Panc1 (cell line): Measurements from ENCODE around the gene ADK. TPM values are rescaled to one million over a fixed set of nuclear protein-coding genes. Genes with fewer than 3 reads are reported as not detected.

Experiments used
- ATAC-seq: fragments of 200-7000 bp; cut with Tn5 transposase; 2 replicates; pipeline ENCODE4 v1.9.1; 2020; ENCODE audit warnings: mild to moderate bottlenecking, moderate library complexity
- BruUV-seq: library from RNA; stranded (reverse); fragments of 400-500 nt; replicated peaks from 2 replicates; lab custom pipeline; 2021; lab: Mats Ljungman, UMichigan
- CTCF ChIA-PET: fragments of 300-600 bp; sonication (Branson Sonifier 250); formaldehyde crosslinking; loops from one replicate; lab custom pipeline; 2022; ENCODE audit warnings: antibody characterized with exemption; lab: Charles Lee
- POLR2A ChIA-PET: fragments of 300-600 bp; sonication (Branson Sonifier 250); formaldehyde crosslinking; loops from one replicate; lab custom pipeline; 2022; ENCODE audit warnings: antibody characterized with exemption; lab: Charles Lee
- DNase-seq: peaks from one replicate; pipeline ENCODE4 v3.0.0-alpha.2; 2010; ENCODE audit warnings: low read depth, low spot score
- H3K27ac ChIP-seq: 2 replicates; pipeline ENCODE4 v1.5.1; 2011; ENCODE audit warnings: mild to moderate bottlenecking, low read length, inconsistent platforms
- H3K27me3 ChIP-seq: fragments of 200-500 bp; sonication (Bioruptor generic); 2 replicates; pipeline ENCODE4 v1.6.0; 2014; ENCODE audit warnings: low read length, inconsistent platforms; ENCODE audit not compliant: control insufficient read depth, insufficient read depth
- H3K36me3 ChIP-seq: fragments of 200-500 bp; sonication (Bioruptor generic); 2 replicates; pipeline ENCODE4 v1.5.1; 2014; ENCODE audit warnings: inconsistent platforms, mild to moderate bottlenecking, low read length, moderate library complexity; ENCODE audit not compliant: control insufficient read depth, insufficient read depth
- H3K4me1 ChIP-seq: 2 replicates; pipeline ENCODE4 v1.5.1; 2011; ENCODE audit warnings: inconsistent platforms, mild to moderate bottlenecking, low read length, moderate library complexity; ENCODE audit not compliant: control insufficient read depth, insufficient read depth
- H3K4me3 ChIP-seq, 2 experiments: 2 replicates each; pipeline ENCODE4 v1.5.1; 2011 to 2012; ENCODE audit warnings: low read depth in 2 of 2, low read length in 2 of 2, mild to moderate bottlenecking in 2 of 2, inconsistent platforms in 1 of 2, moderate library complexity in 1 of 2
- H3K9me3 ChIP-seq: fragments of 200-500 bp; sonication (Bioruptor generic); 2 replicates; pipeline ENCODE4 v1.5.1; 2014; ENCODE audit warnings: low read depth, mild to moderate bottlenecking, inconsistent platforms, low read length, moderate library complexity; ENCODE audit not compliant: control insufficient read depth, insufficient read depth
- POLR2AphosphoS5 ChIP-seq: IDR thresholded peaks from 2 replicates; pipeline ENCODE4 v1.6.1; 2012; ENCODE audit warnings: mild to moderate bottlenecking, low read depth, low read length, moderate library complexity
- SIN3A ChIP-seq: IDR thresholded peaks from 2 replicates; pipeline ENCODE4 v1.6.1; 2012; ENCODE audit warnings: low read depth, mild to moderate bottlenecking, low read length, moderate library complexity, borderline replicate concordance; ENCODE audit not compliant: insufficient read depth
- TCF7L2 ChIP-seq: IDR thresholded peaks from 2 replicates; pipeline ENCODE4 v1.6.1; 2011; ENCODE audit warnings: mild to moderate bottlenecking, low read depth, low read length, inconsistent platforms
- in situ Hi-C: cut with HindIII; loops from 2 replicates; pipeline ENCODE4 v1.10.0; 2016; ENCODE audit warnings: low sequenced_read_pairs, low pct_unique_long_range_greater_than_20kb
- intact Hi-C: fragments of 100-400 bp; cut with micrococcal nuclease; formaldehyde crosslinking; loops from one replicate; pipeline ENCODE4 v1.10.0; 2022; ENCODE audit not compliant: unreplicated experiment
- total RNA-seq: library from RNA; stranded (reverse); gene quantifications from one replicate; pipeline ENCODE4 v1.2.1, GENCODE V29; 2021; ENCODE audit not compliant: unreplicated experiment
- TF ChIP-seq, protein P1 (sequence below): fragments of 450-650 bp; IDR thresholded peaks from 2 replicates; pipeline ENCODE4 v1.5.1; 2017; ENCODE audit warnings: mild to moderate bottlenecking
- TF ChIP-seq, protein P2 (sequence below), 2 experiments: IDR thresholded peaks; 2 replicates each; pipeline ENCODE4 v1.6.1; 2011 to 2012; ENCODE audit warnings: low read depth in 2 of 2, control low read depth in 1 of 2, low read length in 1 of 2, mild to moderate bottlenecking in 1 of 2, moderate library complexity in 1 of 2; ENCODE audit not compliant: insufficient read depth in 1 of 2

The ADK gene
- total RNA-seq, 1 experiment from 2014 or later: 64.5 TPM

DNA sequence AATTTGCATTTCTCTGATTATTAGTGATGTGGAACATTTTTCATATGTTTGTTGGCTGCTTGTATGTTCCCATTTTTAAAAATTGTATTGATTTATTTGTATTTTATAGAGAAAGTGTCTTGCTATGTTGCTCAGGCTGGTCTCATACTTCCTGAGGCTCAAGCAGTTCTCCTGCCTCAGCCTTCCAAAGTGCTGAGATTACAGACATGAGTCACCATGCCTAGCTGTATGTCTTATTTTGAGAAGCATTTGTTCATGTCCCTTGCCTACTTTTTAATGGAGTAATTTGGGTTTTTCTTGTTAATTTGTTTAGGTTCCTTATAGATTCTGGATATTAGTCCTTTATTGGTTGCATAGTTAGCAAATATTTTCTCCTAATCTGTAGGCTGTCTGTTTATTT is 461.2 kb downstream of the ADK start:
- POLR2A ChIA-PET: no interaction called here
- no peak overlapping the region for H3K4me3 ChIP-seq
- no peak overlapping the region for H3K27ac ChIP-seq
- CTCF ChIA-PET: interaction anchor here (0.6 kb wide), 1 partner anchor 17 kb away, joined by 4 read pairs; no protein-coding TSS in a partner anchor
- ATAC-seq (no peak), DNase-seq (no peak)
- TF ChIP-seq, protein P1, sequence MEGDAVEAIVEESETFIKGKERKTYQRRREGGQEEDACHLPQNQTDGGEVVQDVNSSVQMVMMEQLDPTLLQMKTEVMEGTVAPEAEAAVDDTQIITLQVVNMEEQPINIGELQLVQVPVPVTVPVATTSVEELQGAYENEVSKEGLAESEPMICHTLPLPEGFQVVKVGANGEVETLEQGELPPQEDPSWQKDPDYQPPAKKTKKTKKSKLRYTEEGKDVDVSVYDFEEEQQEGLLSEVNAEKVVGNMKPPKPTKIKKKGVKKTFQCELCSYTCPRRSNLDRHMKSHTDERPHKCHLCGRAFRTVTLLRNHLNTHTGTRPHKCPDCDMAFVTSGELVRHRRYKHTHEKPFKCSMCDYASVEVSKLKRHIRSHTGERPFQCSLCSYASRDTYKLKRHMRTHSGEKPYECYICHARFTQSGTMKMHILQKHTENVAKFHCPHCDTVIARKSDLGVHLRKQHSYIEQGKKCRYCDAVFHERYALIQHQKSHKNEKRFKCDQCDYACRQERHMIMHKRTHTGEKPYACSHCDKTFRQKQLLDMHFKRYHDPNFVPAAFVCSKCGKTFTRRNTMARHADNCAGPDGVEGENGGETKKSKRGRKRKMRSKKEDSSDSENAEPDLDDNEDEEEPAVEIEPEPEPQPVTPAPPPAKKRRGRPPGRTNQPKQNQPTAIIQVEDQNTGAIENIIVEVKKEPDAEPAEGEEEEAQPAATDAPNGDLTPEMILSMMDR: no peak
- TF ChIP-seq, protein P2, sequence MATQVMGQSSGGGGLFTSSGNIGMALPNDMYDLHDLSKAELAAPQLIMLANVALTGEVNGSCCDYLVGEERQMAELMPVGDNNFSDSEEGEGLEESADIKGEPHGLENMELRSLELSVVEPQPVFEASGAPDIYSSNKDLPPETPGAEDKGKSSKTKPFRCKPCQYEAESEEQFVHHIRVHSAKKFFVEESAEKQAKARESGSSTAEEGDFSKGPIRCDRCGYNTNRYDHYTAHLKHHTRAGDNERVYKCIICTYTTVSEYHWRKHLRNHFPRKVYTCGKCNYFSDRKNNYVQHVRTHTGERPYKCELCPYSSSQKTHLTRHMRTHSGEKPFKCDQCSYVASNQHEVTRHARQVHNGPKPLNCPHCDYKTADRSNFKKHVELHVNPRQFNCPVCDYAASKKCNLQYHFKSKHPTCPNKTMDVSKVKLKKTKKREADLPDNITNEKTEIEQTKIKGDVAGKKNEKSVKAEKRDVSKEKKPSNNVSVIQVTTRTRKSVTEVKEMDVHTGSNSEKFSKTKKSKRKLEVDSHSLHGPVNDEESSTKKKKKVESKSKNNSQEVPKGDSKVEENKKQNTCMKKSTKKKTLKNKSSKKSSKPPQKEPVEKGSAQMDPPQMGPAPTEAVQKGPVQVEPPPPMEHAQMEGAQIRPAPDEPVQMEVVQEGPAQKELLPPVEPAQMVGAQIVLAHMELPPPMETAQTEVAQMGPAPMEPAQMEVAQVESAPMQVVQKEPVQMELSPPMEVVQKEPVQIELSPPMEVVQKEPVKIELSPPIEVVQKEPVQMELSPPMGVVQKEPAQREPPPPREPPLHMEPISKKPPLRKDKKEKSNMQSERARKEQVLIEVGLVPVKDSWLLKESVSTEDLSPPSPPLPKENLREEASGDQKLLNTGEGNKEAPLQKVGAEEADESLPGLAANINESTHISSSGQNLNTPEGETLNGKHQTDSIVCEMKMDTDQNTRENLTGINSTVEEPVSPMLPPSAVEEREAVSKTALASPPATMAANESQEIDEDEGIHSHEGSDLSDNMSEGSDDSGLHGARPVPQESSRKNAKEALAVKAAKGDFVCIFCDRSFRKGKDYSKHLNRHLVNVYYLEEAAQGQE (IDR thresholded peaks at IDR 0.05; ENCODE audit: insufficient read depth in 1 of 2, low read depth in 2 of 2, low read length in 1 of 2): no peak
- TF ChIP-seq POLR2AphosphoS5: no peak
- TF ChIP-seq TCF7L2: no peak
- no peak for TF ChIP-seq SIN3A
- H3K27me3 ChIP-seq: no peaks in the 10 kb centered on the region
- intact Hi-C loops (no loop called here), in situ Hi-C loops (no loop called here)
- BruUV-seq: no TSS peak
- no peaks in the 10 kb centered on the region for H3K4me1 ChIP-seq
- H3K9me3 ChIP-seq: no peaks in the 10 kb centered on the region
- H3K36me3 ChIP-seq: no peaks in the 10 kb centered on the region

DNA sequence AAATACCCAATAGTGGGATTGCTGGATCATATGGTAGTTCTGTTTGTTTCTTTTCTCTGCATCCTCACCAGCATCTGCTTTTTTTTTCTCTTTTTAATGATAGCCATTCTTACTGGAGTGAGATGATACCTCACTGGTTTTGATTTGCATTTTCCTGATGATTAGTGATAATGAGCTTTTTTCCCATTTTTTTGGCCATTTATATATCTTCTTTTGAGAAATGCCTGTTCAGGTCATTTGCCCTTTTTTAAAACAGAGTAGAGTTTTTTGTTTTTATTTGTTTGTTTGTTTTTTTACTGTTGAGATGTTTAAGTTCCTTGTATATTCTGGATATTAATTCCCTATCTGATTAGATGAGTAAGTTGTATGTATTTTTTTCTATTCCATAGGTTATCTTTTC is 469.6 kb downstream of the ADK start:
- ChIA-PET CTCF (no interaction called here), POLR2A (no interaction called here)
- TF ChIP-seq POLR2AphosphoS5 (no peak), TCF7L2 (no peak), SIN3A (no peak)
- TF ChIP-seq, protein P2 (IDR thresholded peaks at IDR 0.05; ENCODE audit: insufficient read depth in 1 of 2, low read depth in 2 of 2, low read length in 1 of 2): no peak
- TF ChIP-seq, protein P1: no peak
- H3K4me3 ChIP-seq: no peak overlapping the region
- ATAC-seq (no peak), DNase-seq (no peak)
- in situ Hi-C loops: no loop called here
- H3K36me3 ChIP-seq: no peaks in the 10 kb centered on the region
- H3K27ac ChIP-seq: no peak overlapping the region
- no peaks in the 10 kb centered on the region for H3K27me3 ChIP-seq
- H3K4me1 ChIP-seq: no peaks in the 10 kb centered on the region
- BruUV-seq: no TSS peak
- intact Hi-C loops: no loop called here
- peaks cover 3% of the 10 kb centered on the region; the same call in 1 of the 2 replicates for H3K9me3 ChIP-seq
